GM12891 (cell line): ENCODE results near the gene TNFSF11.

Experiments used
- PAX5 ChIP-seq: IDR thresholded peaks from 2 replicates; pipeline ENCODE4 v1.6.1; 2011; ENCODE audit warnings: low read length, moderate library complexity, mild to moderate bottlenecking; ENCODE audit not compliant: insufficient read depth, severe bottlenecking
- POLR2A ChIP-seq: IDR thresholded peaks from 2 replicates; pipeline ENCODE4 v1.6.1; 2011; ENCODE audit warnings: low read depth, low read length, control low read depth
- POLR2AphosphoS5 ChIP-seq: IDR thresholded peaks from 2 replicates; pipeline ENCODE4 v1.6.1; 2011; ENCODE audit warnings: low read depth, low read length, control low read depth
- SPI1 ChIP-seq: IDR thresholded peaks from 2 replicates; pipeline ENCODE4 v1.6.1; 2011; ENCODE audit warnings: low read depth, low read length, control low read depth
- TAF1 ChIP-seq: IDR thresholded peaks from 2 replicates; pipeline ENCODE4 v1.6.1; 2011; ENCODE audit warnings: low read depth, low read length, control low read depth

GRCh38 chr13:42631181-42631580, 57.2 kb downstream of the TNFSF11 start:
- TF ChIP-seq POLR2A (no peak), TAF1 (no peak), SPI1 (no peak), POLR2AphosphoS5 (no peak), PAX5 (no peak)
